ENCODE measurements around the gene ELP1.

- no peak for TF ChIP-seq POLR2A (IDR thresholded peaks at IDR 0.05; ENCODE audit: low read length)
- TF ChIP-seq GATA1 (IDR thresholded peaks at IDR 0.05; ENCODE audit: low read depth, low read length): no peak
Measured at GRCh38 chr9:108867116-108867515, 66.8 kb downstream of the ELP1 start.
